Measurements from ENCODE around the gene LRPAP1.

Gene LRPAP1

DNA sequence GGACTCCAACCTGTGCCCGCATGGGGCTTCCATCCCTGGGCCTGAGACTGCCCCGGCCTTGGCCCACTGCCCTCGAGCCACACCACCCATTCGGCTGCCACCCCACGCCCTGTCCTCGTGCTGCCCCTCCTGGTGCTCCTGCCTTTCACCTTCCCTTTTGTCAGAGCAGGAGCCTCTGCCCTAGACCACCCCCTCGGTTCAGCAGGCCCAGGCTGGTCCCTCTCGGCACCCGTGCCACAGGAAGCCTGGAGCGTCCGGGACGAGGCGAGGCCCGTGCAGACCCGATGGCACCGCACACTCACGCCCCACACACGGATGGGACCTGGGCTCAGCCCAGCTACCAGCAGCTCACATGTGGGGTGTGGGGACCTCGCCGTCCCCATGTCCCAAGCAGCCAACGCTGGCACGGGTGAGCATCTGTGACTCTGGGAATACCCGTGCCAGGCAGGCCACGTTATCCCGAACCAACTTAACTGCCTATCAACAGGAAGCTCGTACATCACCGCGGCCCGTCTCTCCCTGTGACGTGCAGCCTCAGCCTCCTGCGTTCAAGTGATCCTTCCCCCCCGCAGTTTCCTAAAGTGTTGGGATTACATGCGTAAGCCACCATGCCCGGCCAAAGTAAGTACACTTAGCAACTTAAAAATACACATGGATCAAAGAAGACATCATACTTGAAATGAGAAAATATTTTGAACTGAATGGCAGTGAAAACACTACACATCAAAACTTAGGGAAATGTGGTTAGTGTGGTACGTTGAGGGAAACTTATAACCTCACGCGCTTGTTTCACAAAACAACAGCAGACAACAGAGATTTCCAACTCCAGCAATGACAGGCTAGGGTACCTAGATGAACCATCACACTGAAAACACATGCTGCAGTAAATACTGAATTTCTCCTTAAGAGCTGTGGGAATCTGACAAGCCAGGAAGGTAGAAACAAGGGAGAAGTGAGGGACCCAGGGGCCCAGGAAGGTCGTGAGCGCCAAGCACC, 29.0 kb downstream of the LRPAP1 start:
- Histone ChIP-seq H3K9me3 (ENCODE audit: control insufficient read depth, insufficient read depth, low read depth, low read length) (no peaks in the 10 kb centered on the region), H3K27me3 (ENCODE audit: control insufficient read depth, insufficient read depth, low read length) (peaks cover 22% of the 10 kb centered on the region), H3K36me3 (ENCODE audit: control insufficient read depth, insufficient read depth, low read length) (peaks cover 32% of the 10 kb centered on the region), H3K9ac (ENCODE audit: low read length) (no peak overlapping the region), H3K27ac (ENCODE audit: low read depth, low read length) (no peak overlapping the region), H3K4me1 (ENCODE audit: control insufficient read depth, insufficient read depth, low read length) (no peaks in the 10 kb centered on the region), H3K4me3 (ENCODE audit: low read depth, low read length) (no peak overlapping the region)

- peaks cover 34% of the 10 kb centered on the region for H3K27me3 ChIP-seq (ENCODE audit: control insufficient read depth, insufficient read depth, low read length)
- H3K27ac ChIP-seq (ENCODE audit: low read depth, low read length) = no peak overlapping the region
- no peak overlapping the region for H3K4me3 ChIP-seq (ENCODE audit: low read depth, low read length)
- no peak overlapping the region for H3K9ac ChIP-seq (ENCODE audit: low read length)
- peaks cover 26% of the 10 kb centered on the region for H3K36me3 ChIP-seq (ENCODE audit: control insufficient read depth, insufficient read depth, low read length)
- no peaks in the 10 kb centered on the region for H3K4me1 ChIP-seq (ENCODE audit: control insufficient read depth, insufficient read depth, low read length)
- H3K9me3 ChIP-seq (ENCODE audit: control insufficient read depth, insufficient read depth, low read depth, low read length) = no peaks in the 10 kb centered on the region
Observed at GRCh38 chr4:3501825-3502425, 30.3 kb downstream of the LRPAP1 start.

DNA sequence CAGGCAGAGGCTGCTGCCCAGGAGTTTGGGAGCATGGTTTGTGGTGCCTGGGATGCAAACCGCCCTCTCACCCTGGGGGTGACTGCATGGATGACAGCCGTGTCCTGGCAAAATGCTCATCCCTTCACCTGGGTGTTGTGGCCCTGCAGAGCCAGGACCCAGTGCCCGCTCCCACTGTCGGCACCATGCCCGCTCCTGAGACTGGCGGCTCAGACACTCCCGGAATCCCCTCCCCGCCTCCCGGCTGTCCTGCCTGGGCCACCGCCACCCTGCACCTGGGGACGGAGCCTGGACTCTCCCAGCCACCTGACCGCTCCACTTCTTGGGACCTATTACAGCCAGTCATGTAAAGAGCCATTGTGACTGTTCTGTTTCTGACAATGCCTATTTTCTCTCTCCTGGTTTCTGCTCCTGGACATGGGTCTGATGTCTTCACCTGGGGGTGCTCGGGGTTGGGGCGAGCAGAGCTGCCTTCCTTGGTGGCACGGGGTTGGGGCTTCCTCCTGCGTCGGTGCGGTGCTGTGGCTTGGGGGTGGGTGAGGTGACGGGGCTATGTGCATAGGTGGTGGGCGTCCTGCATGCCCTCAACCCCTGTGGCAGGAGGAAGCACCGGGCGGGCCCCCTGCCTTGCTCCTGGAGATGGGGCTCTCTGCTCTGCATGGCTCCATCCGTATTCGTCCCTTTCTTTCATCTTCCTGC, 30.9 kb downstream of the LRPAP1 start:
- Histone ChIP-seq H3K4me1 (ENCODE audit: control insufficient read depth, insufficient read depth, low read length) (no peaks in the 10 kb centered on the region), H3K36me3 (ENCODE audit: control insufficient read depth, insufficient read depth, low read length) (peaks cover 24% of the 10 kb centered on the region), H3K27me3 (ENCODE audit: control insufficient read depth, insufficient read depth, low read length) (peaks cover 40% of the 10 kb centered on the region), H3K4me3 (ENCODE audit: low read depth, low read length) (no peak overlapping the region), H3K27ac (ENCODE audit: low read depth, low read length) (no peak overlapping the region), H3K9ac (ENCODE audit: low read length) (no peak overlapping the region), H3K9me3 (ENCODE audit: control insufficient read depth, insufficient read depth, low read depth, low read length) (no peaks in the 10 kb centered on the region)

- Histone ChIP-seq H3K4me3 (ENCODE audit: low read depth, low read length) (no peak overlapping the region), H3K27me3 (ENCODE audit: control insufficient read depth, insufficient read depth, low read length) (peaks cover 46% of the 10 kb centered on the region), H3K4me1 (ENCODE audit: control insufficient read depth, insufficient read depth, low read length) (no peaks in the 10 kb centered on the region), H3K27ac (ENCODE audit: low read depth, low read length) (no peak overlapping the region), H3K9me3 (ENCODE audit: control insufficient read depth, insufficient read depth, low read depth, low read length) (no peaks in the 10 kb centered on the region), H3K9ac (ENCODE audit: low read length) (no peak overlapping the region), H3K36me3 (ENCODE audit: control insufficient read depth, insufficient read depth, low read length) (peaks cover 22% of the 10 kb centered on the region)
Observed at GRCh38 chr4:3500634-3501101, 31.6 kb downstream of the LRPAP1 start.

GRCh38 chr4:3500111-3500510, 32.1 kb downstream of the LRPAP1 start:
- Histone ChIP-seq H3K9ac (ENCODE audit: low read length) (no peak overlapping the region), H3K4me1 (ENCODE audit: control insufficient read depth, insufficient read depth, low read length) (no peaks in the 10 kb centered on the region; the same call in 1 of the 2 replicates), H3K27ac (ENCODE audit: low read depth, low read length) (no peak overlapping the region), H3K9me3 (ENCODE audit: control insufficient read depth, insufficient read depth, low read depth, low read length) (no peaks in the 10 kb centered on the region), H3K4me3 (ENCODE audit: low read depth, low read length) (no peak overlapping the region), H3K36me3 (ENCODE audit: control insufficient read depth, insufficient read depth, low read length) (peaks cover 17% of the 10 kb centered on the region), H3K27me3 (ENCODE audit: control insufficient read depth, insufficient read depth, low read length) (peaks cover 52% of the 10 kb centered on the region)

GRCh38 chr4:3499710-3500109, 32.5 kb downstream of the LRPAP1 start:
- Histone ChIP-seq H3K9me3 (ENCODE audit: control insufficient read depth, insufficient read depth, low read depth, low read length) (no peaks in the 10 kb centered on the region), H3K4me1 (ENCODE audit: control insufficient read depth, insufficient read depth, low read length) (peaks cover 2% of the 10 kb centered on the region; the same call in 1 of the 2 replicates), H3K27me3 (ENCODE audit: control insufficient read depth, insufficient read depth, low read length) (peaks cover 56% of the 10 kb centered on the region), H3K9ac (ENCODE audit: low read length) (no peak overlapping the region), H3K36me3 (ENCODE audit: control insufficient read depth, insufficient read depth, low read length) (peaks cover 13% of the 10 kb centered on the region), H3K4me3 (ENCODE audit: low read depth, low read length) (no peak overlapping the region), H3K27ac (ENCODE audit: low read depth, low read length) (no peak overlapping the region)

- peaks cover 7% of the 10 kb centered on the region; the same call in 1 of the 2 replicates for H3K4me1 ChIP-seq (ENCODE audit: control insufficient read depth, insufficient read depth, low read length)
Observed at GRCh38 chr4:3498901-3499510, 33.2 kb downstream of the LRPAP1 start.

GRCh38 chr4:3498407-3498806, 33.8 kb downstream of the LRPAP1 start:
- peaks cover 13% of the 10 kb centered on the region; the same call in 1 of the 2 replicates for H3K4me1 ChIP-seq (ENCODE audit: control insufficient read depth, insufficient read depth, low read length)
- H3K27me3 ChIP-seq (ENCODE audit: control insufficient read depth, insufficient read depth, low read length) = peaks cover 64% of the 10 kb centered on the region

More at GRCh38 chr4:3498901-3499510, 33.2 kb downstream of the LRPAP1 start:
- Histone ChIP-seq H3K36me3 (ENCODE audit: control insufficient read depth, insufficient read depth, low read length) (peaks cover 12% of the 10 kb centered on the region), H3K27ac (ENCODE audit: low read depth, low read length) (no peak overlapping the region), H3K27me3 (ENCODE audit: control insufficient read depth, insufficient read depth, low read length) (peaks cover 63% of the 10 kb centered on the region), H3K9me3 (ENCODE audit: control insufficient read depth, insufficient read depth, low read depth, low read length) (no peaks in the 10 kb centered on the region), H3K9ac (ENCODE audit: low read length) (no peak overlapping the region), H3K4me3 (ENCODE audit: low read depth, low read length) (no peak overlapping the region)

DNA sequence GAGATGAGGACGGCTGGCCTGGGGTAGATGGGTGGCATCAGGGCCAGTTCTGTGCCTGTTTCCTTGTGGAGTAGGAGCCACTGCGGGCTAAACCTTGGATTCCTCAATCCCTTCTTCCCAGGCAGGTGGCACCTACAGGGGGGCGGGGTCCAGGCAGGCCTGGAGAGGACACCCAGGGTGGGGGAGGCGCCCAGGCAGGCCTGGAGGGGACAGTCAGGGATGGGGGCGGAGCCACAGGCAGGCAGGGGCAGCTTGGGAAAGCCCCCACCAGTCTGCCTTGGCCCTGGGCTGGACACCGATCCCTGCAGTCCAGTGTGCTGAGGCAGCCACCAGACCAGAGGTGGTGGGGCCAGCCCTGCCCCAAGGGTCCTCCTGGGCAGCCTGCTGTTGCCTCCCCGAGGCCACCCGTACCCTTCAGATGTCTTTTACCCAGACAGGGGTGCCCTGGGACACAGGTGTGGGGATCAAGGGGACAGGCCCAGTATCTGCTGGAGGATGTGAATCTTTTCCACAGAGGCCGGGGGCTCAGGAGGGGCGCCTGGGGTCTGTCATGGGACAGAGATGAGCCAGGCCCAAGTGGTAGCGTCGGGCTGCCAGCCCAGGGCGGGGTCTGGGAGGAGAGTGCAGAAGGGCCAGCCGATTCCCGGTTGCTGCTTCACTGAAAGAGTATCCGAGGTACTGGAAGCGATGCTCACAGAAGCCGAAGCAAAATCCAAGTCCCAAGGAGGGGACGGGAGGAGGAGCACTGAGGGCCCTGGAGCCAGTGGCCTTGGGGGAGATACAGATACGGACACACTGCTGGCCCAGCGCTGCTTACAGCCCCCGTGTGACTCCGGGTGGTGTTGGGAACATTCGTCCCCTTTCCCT, 34.5 kb downstream of the LRPAP1 start:
- no peaks in the 10 kb centered on the region for H3K9me3 ChIP-seq (ENCODE audit: control insufficient read depth, insufficient read depth, low read depth, low read length)
- H3K27ac ChIP-seq (ENCODE audit: low read depth, low read length) = no peak overlapping the region
- H3K27me3 ChIP-seq (ENCODE audit: control insufficient read depth, insufficient read depth, low read length) = peaks cover 66% of the 10 kb centered on the region
- peaks cover 14% of the 10 kb centered on the region; the same call in 1 of the 2 replicates for H3K4me1 ChIP-seq (ENCODE audit: control insufficient read depth, insufficient read depth, low read length)
- no peak overlapping the region for H3K4me3 ChIP-seq (ENCODE audit: low read depth, low read length)
- peak overlapping the region; percentile 16 for H3K9ac ChIP-seq (ENCODE audit: low read length)
- peaks cover 4% of the 10 kb centered on the region; the same call in 1 of the 2 replicates for H3K36me3 ChIP-seq (ENCODE audit: control insufficient read depth, insufficient read depth, low read length)

More at GRCh38 chr4:3498407-3498806, 33.8 kb downstream of the LRPAP1 start:
- Histone ChIP-seq H3K27ac (ENCODE audit: low read depth, low read length) (no peak overlapping the region), H3K4me3 (ENCODE audit: low read depth, low read length) (no peak overlapping the region), H3K9me3 (ENCODE audit: control insufficient read depth, insufficient read depth, low read depth, low read length) (no peaks in the 10 kb centered on the region), H3K36me3 (ENCODE audit: control insufficient read depth, insufficient read depth, low read length) (peaks cover 7% of the 10 kb centered on the region), H3K9ac (ENCODE audit: low read length) (no peak overlapping the region)

DNA sequence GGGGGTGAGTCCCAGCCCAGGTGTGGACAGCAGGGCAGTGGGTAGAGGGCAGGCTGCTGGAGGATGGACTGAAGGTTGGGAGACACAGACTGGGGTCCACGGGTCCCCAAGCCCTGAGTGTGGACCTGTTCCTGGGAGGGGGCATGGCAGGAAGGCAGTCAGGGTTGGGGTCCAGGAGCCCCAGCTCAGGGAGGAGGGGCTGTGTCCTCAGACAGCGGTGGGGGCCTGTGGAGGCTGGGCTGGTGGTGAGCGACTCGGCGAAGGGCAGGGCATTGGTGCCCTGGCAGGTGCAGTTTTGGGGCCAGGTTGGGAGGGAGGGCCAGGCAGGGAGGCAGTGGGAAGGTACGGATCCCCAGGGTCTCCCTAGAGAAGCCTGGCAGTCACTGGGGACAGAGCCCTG, 35.1 kb downstream of the LRPAP1 start:
- Histone ChIP-seq H3K4me3 (ENCODE audit: low read depth, low read length) (no peak overlapping the region), H3K27me3 (ENCODE audit: control insufficient read depth, insufficient read depth, low read length) (peaks cover 72% of the 10 kb centered on the region), H3K9ac (ENCODE audit: low read length) (no peak overlapping the region), H3K4me1 (ENCODE audit: control insufficient read depth, insufficient read depth, low read length) (peaks cover 16% of the 10 kb centered on the region), H3K27ac (ENCODE audit: low read depth, low read length) (no peak overlapping the region), H3K9me3 (ENCODE audit: control insufficient read depth, insufficient read depth, low read depth, low read length) (no peaks in the 10 kb centered on the region), H3K36me3 (ENCODE audit: control insufficient read depth, insufficient read depth, low read length) (peaks cover 4% of the 10 kb centered on the region; the same call in 1 of the 2 replicates)

Measured in HUES6 (cell line).